Duodenal mucosa (tissue), 2 donors: ENCODE data around the gene CUBN.

ENCODE experiments used
- H3K27ac ChIP-seq: one replicate; pipeline ENCODE4 v1.7.0; 2013; ENCODE audit warnings: low read depth, low read length
- H3K27me3 ChIP-seq, 2 donors: one replicate each; pipeline ENCODE4 v1.7.0; 2013; ENCODE audit warnings: low read length in 2 of 2, control low read depth in 1 of 2; ENCODE audit not compliant: insufficient read depth in 2 of 2, control insufficient read depth in 1 of 2
- H3K36me3 ChIP-seq, 2 donors: one replicate each; pipeline ENCODE4 v1.7.0; 2013; ENCODE audit warnings: low read length in 2 of 2, control low read depth in 1 of 2; ENCODE audit not compliant: insufficient read depth in 2 of 2, control insufficient read depth in 1 of 2
- H3K4me1 ChIP-seq, 2 donors: one replicate each; pipeline ENCODE4 v1.7.0; 2013; ENCODE audit warnings: low read length in 2 of 2, control low read depth in 1 of 2; ENCODE audit not compliant: insufficient read depth in 2 of 2, control insufficient read depth in 1 of 2
- H3K4me3 ChIP-seq, 2 donors: one replicate each; pipeline ENCODE4 v1.7.0; 2013; ENCODE audit warnings: low read length in 2 of 2, low read depth in 1 of 2
- H3K9ac ChIP-seq, 2 donors: one replicate each; pipeline ENCODE4 v1.7.0; 2013; ENCODE audit warnings: low read length in 2 of 2, low read depth in 1 of 2
- H3K9me3 ChIP-seq, 2 donors: one replicate each; pipeline ENCODE4 v1.7.0; 2013; ENCODE audit warnings: low read length in 2 of 2, control low read depth in 1 of 2; ENCODE audit not compliant: control insufficient read depth in 1 of 2

The CUBN gene

GRCh38 chr10:16991011-16991410 is 138.6 kb downstream of the CUBN start:
- no peak overlapping the region for H3K4me3 ChIP-seq
- H3K9ac ChIP-seq = no peak overlapping the region
- no peaks in the 10 kb centered on the region for H3K36me3 ChIP-seq
- no peaks in the 10 kb centered on the region for H3K27me3 ChIP-seq
- no peak overlapping the region for H3K27ac ChIP-seq
- H3K4me1 ChIP-seq = no peaks in the 10 kb centered on the region
- no peaks in the 10 kb centered on the region for H3K9me3 ChIP-seq

- H3K4me1 ChIP-seq = no peaks in the 10 kb centered on the region
- no peak overlapping the region for H3K4me3 ChIP-seq
- no peaks in the 10 kb centered on the region for H3K27me3 ChIP-seq
- H3K36me3 ChIP-seq = no peaks in the 10 kb centered on the region
- H3K27ac ChIP-seq = no peak overlapping the region
- H3K9me3 ChIP-seq = no peaks in the 10 kb centered on the region
- no peak overlapping the region for H3K9ac ChIP-seq
Measured at GRCh38 chr10:16989826-16990293, 139.8 kb downstream of the CUBN start.

DNA sequence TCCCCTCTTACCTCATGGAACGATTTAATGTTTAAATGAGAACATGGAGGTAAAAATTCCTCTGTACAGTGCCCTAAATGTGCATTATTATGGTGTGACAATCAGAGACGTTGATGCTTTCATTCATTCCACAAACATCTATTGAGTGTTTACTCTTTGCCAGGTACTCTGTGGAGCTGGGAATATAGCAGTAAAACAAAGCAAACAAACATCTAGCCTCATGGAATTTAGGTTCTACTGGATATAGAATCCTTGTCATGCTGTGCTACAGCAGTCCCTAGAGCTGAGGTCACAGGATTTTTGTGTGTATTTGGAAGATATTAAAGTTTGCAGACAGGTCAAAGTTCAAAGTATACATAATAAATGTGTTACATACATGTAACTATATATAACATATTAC is 140.7 kb downstream of the CUBN start:
- Histone ChIP-seq H3K9ac (no peak overlapping the region), H3K27me3 (no peaks in the 10 kb centered on the region), H3K9me3 (no peaks in the 10 kb centered on the region), H3K27ac (no peak overlapping the region), H3K4me1 (no peaks in the 10 kb centered on the region), H3K36me3 (no peaks in the 10 kb centered on the region), H3K4me3 (no peak overlapping the region)

GRCh38 chr10:16987976-16988610 is 141.5 kb downstream of the CUBN start:
- Histone ChIP-seq H3K36me3 (no peaks in the 10 kb centered on the region), H3K9me3 (no peaks in the 10 kb centered on the region), H3K4me1 (no peaks in the 10 kb centered on the region), H3K27me3 (no peaks in the 10 kb centered on the region), H3K27ac (no peak overlapping the region), H3K9ac (no peak overlapping the region), H3K4me3 (no peak overlapping the region)

DNA sequence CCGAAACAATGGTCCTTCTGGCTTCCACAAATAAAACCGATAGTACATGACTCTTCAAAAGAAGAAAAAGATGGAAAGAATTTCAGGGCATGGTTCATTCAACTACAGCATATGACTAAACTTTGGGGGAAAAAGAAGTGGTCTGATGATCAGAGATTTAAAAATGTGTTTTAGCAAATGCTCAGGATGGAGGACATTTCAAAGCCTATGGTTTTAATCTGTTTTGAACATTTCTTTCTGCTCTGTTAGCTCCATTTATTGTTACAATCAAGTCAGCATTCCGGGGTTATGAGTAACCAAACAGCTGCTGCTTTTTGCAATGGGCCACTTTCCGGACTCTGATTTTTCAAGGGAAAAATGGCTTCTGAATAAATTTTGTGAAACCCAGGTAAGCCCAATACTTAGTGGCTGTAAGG is 142.4 kb downstream of the CUBN start:
- Histone ChIP-seq H3K4me3 (no peak overlapping the region), H3K9me3 (no peaks in the 10 kb centered on the region), H3K36me3 (no peaks in the 10 kb centered on the region), H3K27ac (peak overlapping the region; percentile 50), H3K9ac (no peak overlapping the region), H3K27me3 (no peaks in the 10 kb centered on the region), H3K4me1 (no peaks in the 10 kb centered on the region)

DNA sequence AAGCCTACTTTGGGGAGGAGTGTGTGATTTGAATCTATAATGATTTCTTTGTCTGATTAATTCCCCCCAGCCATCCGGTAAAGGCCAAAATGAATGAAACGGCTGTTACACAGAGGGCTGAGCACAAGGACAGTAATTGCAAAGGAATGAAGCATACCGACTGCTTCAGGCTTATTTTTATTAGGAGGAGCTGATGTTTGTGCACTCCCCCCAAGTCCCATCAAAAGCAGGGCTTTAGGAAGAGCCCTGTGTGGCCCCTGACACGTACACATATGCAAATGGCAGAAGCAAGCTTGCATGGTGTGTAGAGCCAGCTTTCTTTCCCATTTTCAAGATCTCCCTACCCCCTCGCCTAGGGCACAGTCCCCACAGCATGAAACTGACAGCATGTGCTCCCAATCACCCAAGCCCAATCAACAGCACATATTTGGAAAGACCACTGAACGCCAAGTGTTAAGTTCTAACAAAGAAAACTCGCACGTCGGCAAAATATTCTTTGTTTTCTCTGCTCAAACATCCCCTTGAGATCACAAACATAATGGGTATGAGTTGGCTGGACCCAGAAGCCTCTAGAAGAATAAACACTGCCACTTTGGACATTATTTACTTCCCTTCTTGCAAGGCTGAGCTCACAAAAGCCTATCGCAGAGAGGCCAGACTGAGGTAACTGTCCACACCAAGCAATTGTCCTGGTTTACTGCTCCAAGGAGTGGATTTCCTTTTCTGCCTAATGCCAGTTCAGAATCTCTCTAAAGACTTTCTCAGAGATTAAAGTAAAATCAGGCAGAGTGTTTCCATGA is 143.0 kb downstream of the CUBN start:
- H3K9ac ChIP-seq = no peak overlapping the region
- H3K9me3 ChIP-seq = no peaks in the 10 kb centered on the region
- H3K4me1 ChIP-seq = no peaks in the 10 kb centered on the region
- H3K27me3 ChIP-seq = no peaks in the 10 kb centered on the region
- H3K4me3 ChIP-seq = no peak overlapping the region
- no peaks in the 10 kb centered on the region for H3K36me3 ChIP-seq
- H3K27ac ChIP-seq = no peak overlapping the region

- Histone ChIP-seq H3K9me3 (no peaks in the 10 kb centered on the region), H3K4me3 (no peak overlapping the region), H3K27me3 (no peaks in the 10 kb centered on the region), H3K36me3 (no peaks in the 10 kb centered on the region), H3K9ac (no peak overlapping the region), H3K27ac (no peak overlapping the region), H3K4me1 (no peaks in the 10 kb centered on the region)
Measured at GRCh38 chr10:16986082-16986405, 143.6 kb downstream of the CUBN start.

DNA sequence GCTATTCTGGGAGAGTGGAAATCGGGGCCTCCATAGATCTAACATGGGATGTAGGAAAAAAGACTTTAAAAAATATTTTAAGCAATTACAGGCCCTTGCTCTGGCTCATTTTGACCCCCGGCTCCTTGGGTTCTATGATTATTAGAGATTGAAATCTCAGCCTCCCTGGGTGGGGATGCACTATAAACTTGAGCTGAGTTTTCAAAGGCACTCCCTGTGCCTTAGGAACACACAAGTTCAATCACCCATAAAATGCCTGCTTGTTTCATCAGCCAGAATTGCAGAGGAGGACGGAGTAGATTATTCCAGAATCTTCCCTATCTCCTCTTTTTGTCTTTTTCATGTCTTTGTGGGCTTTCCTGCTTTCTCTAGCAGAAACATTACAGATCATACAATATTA is 145.4 kb downstream of the CUBN start:
- no peak overlapping the region for H3K9ac ChIP-seq
- H3K9me3 ChIP-seq = no peaks in the 10 kb centered on the region
- no peak overlapping the region for H3K4me3 ChIP-seq
- H3K27ac ChIP-seq = no peak overlapping the region
- no peaks in the 10 kb centered on the region for H3K4me1 ChIP-seq
- H3K36me3 ChIP-seq = no peaks in the 10 kb centered on the region
- no peaks in the 10 kb centered on the region for H3K27me3 ChIP-seq

DNA sequence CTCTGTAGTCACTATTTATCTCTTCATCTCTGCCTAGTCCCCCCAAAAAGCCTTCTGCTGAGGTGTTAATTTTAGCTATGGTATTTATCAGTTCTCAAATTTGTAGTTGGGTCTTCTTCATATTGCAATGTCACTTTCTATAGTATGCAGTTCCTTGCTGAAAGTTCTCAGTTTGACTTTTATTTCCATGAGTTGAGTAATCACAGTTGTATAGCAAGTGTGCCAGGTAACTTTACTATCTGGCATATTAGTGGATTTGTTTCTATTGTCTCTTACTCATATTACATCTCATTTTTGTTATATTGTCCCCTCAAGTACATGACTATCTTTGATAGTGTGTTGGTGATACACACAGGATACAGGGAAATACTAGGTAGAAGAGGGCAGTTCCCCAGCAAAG is 152.8 kb downstream of the CUBN start:
- Histone ChIP-seq H3K4me1 (no peaks in the 10 kb centered on the region), H3K9ac (no peak overlapping the region)

DNA sequence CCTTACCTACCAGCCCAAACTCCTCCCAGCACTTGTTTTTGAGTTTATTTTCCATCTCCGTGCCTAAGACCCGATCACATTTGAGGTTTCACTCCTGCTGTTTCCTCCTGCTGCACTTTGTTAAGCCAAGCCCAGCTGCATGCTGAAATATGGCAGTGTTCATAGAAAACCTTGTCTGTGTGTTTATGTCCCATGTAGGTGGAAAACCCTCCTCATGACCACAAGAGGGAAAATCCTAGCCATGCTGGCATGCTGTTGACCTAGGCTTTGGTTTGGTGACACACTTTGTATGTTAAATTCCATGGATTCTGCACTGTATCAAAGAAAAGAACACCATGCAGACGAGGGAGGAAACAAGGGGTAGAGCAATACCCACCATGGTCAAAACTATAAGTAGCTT is 154.4 kb downstream of the CUBN start:
- H3K36me3 ChIP-seq = no peaks in the 10 kb centered on the region
- H3K9ac ChIP-seq = no peak overlapping the region
- H3K4me1 ChIP-seq = no peaks in the 10 kb centered on the region
- H3K4me3 ChIP-seq = no peak overlapping the region
- no peaks in the 10 kb centered on the region for H3K9me3 ChIP-seq
- no peaks in the 10 kb centered on the region for H3K27me3 ChIP-seq
- H3K27ac ChIP-seq = no peak overlapping the region

More for the DNA sequence above, 152.8 kb downstream of the CUBN start:
- Histone ChIP-seq H3K27ac (no peak overlapping the region), H3K4me3 (no peak overlapping the region), H3K27me3 (no peaks in the 10 kb centered on the region), H3K9me3 (no peaks in the 10 kb centered on the region), H3K36me3 (no peaks in the 10 kb centered on the region)
